ENCODE results near the gene UNC13A. TPM values are rescaled to one million over a fixed set of nuclear protein-coding genes. Genes with fewer than 3 reads are reported as not detected.

UNC13A gene
- total RNA-seq, 1 experiment from 2014 or later = 29.0 TPM

DNA sequence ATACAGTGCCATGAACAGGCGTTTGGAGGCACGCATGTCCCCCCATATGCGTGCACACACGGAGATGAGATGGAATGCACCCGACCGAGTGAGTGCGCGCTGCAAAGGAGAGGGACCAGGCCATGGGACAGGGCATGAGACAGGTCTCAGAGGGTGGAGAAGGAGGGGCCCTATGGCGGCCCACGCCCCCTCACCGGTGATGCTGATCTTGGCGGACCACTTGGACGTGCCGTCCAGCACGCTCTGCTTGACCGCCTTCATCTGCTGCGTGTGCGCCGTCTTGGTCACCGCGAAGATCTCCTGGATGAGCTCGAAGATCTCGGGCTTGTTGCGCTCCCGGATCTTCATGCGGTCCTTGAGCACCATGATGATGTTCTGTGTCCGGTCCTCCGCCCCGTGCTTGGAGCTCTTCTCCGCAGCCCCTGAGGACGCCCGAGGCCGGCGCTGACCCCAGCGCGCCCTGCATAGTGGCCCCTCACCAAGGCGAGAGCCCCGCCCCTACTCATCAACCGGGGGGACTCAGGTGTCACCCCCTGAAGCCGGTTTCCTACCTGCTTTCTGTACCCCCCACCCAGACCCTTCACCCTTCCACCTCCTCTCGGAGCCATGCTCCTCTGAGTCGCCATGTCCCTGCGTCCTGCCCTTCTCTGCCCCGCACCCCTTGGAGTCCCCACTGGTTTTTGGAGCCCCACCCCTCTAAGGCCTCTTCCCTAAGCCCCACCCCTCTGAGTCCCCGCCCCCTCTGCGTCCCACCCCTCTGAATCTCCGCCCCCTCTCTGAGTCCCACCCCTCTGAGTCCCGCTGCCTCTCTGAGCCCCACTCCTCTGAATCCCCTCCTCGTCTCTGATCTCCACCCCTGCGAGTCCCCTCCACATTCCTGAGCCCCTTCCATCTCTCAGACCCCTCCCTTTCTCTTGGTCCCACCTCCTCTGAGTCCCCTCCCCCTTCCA is 40.8 kb downstream of the UNC13A start:
- Histone ChIP-seq H2AFZ (ENCODE audit: low read depth, low read length, poor library complexity, severe bottlenecking) (no peak overlapping the region), H4K20me1 (ENCODE audit: insufficient read depth) (no peaks in the 10 kb centered on the region), H3K36me3 (ENCODE audit: control insufficient read depth in 1 of 2, insufficient read depth in 2 of 2, low read length in 2 of 2) (peaks cover 0 to 9% of the 10 kb centered on the region in 2 experiments; a peak in 3 of 4 replicates), H3K9ac (ENCODE audit: low read length) (no peak overlapping the region), H3K4me2 (ENCODE audit: low read length) (no peak overlapping the region), H3K4me3 (replicated peaks in 1 of 2; ENCODE audit: low read depth in 1 of 2, low read length in 2 of 2) (no peak overlapping the region), H3K4me1 (ENCODE audit: control insufficient read depth in 1 of 2, insufficient read depth in 2 of 2, low read length in 2 of 2) (no peaks in the 10 kb centered on the region), H3K79me2 (ENCODE audit: insufficient read depth, low read length) (no peaks in the 10 kb centered on the region), H3K9me2 (ENCODE audit: insufficient read depth) (no peaks in the 10 kb centered on the region), H3K27me3 (ENCODE audit: insufficient read depth, low read length) (no peaks in the 10 kb centered on the region), H3K9me3 (ENCODE audit: control insufficient read depth in 1 of 2, insufficient read depth in 1 of 2, low read depth in 1 of 2, low read length in 2 of 2) (no peaks in the 10 kb centered on the region), H3K27ac (ENCODE audit: low read depth, low read length) (no peak overlapping the region)
- TF ChIP-seq, protein P1, sequence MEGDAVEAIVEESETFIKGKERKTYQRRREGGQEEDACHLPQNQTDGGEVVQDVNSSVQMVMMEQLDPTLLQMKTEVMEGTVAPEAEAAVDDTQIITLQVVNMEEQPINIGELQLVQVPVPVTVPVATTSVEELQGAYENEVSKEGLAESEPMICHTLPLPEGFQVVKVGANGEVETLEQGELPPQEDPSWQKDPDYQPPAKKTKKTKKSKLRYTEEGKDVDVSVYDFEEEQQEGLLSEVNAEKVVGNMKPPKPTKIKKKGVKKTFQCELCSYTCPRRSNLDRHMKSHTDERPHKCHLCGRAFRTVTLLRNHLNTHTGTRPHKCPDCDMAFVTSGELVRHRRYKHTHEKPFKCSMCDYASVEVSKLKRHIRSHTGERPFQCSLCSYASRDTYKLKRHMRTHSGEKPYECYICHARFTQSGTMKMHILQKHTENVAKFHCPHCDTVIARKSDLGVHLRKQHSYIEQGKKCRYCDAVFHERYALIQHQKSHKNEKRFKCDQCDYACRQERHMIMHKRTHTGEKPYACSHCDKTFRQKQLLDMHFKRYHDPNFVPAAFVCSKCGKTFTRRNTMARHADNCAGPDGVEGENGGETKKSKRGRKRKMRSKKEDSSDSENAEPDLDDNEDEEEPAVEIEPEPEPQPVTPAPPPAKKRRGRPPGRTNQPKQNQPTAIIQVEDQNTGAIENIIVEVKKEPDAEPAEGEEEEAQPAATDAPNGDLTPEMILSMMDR (IDR thresholded peaks at IDR 0.05 in 2 of 3, conservative IDR thresholded peaks at IDR 0.05 in 1 of 3; ENCODE audit: borderline replicate concordance in 1 of 3, insufficient read depth in 1 of 3, low read depth in 2 of 3, low read length in 2 of 3) = no peak
- TF ChIP-seq RAD21 (IDR thresholded peaks at IDR 0.05; ENCODE audit: low read depth) (no peak), YY1 (IDR thresholded peaks at IDR 0.05; ENCODE audit: extremely low read depth, insufficient replicate concordance, low read depth, low read length) (no peak), EZH2 (IDR thresholded peaks at IDR 0.05) (no peak), TCF7L2 (IDR thresholded peaks at IDR 0.05; ENCODE audit: borderline replicate concordance, extremely low read depth, insufficient read depth, insufficient read length) (no peak), JUND (IDR thresholded peaks at IDR 0.05) (no peak), POLR2A (IDR thresholded peaks at IDR 0.05; ENCODE audit: borderline replicate concordance, extremely low read depth, insufficient read depth, insufficient read length) (no peak), EGR1 (IDR thresholded peaks at IDR 0.05; ENCODE audit: low read depth) (no peak), ZFX (IDR thresholded peaks at IDR 0.05) (no peak), SP1 (IDR thresholded peaks at IDR 0.05; ENCODE audit: low read depth) (no peak)
- TF ChIP-seq, protein P2, sequence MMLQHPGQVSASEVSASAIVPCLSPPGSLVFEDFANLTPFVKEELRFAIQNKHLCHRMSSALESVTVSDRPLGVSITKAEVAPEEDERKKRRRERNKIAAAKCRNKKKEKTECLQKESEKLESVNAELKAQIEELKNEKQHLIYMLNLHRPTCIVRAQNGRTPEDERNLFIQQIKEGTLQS (IDR thresholded peaks at IDR 0.05) = no peak
- TF ChIP-seq, protein P3, sequence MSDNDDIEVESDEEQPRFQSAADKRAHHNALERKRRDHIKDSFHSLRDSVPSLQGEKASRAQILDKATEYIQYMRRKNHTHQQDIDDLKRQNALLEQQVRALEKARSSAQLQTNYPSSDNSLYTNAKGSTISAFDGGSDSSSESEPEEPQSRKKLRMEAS (IDR thresholded peaks at IDR 0.05) = no peak
- no TSS peak for BruUV-seq (replicated peaks)
- ATAC-seq (peak; percentile 43; the same call in 1 of the 2 replicates), DNase-seq (ENCODE audit: low read depth, low spot score) (no peak)
- ChIA-PET RAD21 (ENCODE audit: low non-redundant PET in 1 of 2, low total read pairs in 2 of 2, uncharacterized antibody in 2 of 2, unreplicated experiment in 2 of 2) (no interaction called here), POLR2A (no interaction called here), CTCF (no interaction called here)
- intact Hi-C loops (cut with micrococcal nuclease) = no loop called here

Data from HCT116 (cell line).